Measurements from ENCODE around the gene PPP2R5A.

DNA sequence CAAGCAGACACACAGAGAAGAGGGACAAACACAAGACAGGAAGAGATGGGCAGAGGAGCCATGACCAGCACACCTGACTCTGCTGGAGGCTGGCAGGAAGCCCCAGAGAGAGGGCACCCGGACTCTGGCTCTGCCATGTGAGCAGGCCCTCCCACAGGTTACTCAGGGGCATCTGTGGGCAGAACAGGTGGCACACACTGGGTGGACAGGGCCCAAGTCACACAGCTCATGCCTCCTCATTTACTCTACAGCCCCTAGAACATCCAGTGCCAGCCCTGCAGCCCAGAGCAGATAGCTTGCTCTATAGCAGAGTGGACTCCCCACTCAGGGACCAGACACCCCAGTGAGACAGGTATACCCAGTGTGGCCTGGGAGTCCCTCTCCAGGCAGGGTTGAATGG is 100.8 kb downstream of the PPP2R5A start:
- TF ChIP-seq, protein P1, sequence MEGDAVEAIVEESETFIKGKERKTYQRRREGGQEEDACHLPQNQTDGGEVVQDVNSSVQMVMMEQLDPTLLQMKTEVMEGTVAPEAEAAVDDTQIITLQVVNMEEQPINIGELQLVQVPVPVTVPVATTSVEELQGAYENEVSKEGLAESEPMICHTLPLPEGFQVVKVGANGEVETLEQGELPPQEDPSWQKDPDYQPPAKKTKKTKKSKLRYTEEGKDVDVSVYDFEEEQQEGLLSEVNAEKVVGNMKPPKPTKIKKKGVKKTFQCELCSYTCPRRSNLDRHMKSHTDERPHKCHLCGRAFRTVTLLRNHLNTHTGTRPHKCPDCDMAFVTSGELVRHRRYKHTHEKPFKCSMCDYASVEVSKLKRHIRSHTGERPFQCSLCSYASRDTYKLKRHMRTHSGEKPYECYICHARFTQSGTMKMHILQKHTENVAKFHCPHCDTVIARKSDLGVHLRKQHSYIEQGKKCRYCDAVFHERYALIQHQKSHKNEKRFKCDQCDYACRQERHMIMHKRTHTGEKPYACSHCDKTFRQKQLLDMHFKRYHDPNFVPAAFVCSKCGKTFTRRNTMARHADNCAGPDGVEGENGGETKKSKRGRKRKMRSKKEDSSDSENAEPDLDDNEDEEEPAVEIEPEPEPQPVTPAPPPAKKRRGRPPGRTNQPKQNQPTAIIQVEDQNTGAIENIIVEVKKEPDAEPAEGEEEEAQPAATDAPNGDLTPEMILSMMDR (IDR thresholded peaks at IDR 0.05) = no peak
- no peak for TF ChIP-seq POLR2A (IDR thresholded peaks at IDR 0.05)

Data from heart left ventricle (tissue), 13 donors.